Suprapubic skin (tissue), 4 donors: ENCODE results near the gene C3orf22. TPM values are rescaled to one million over a fixed set of nuclear protein-coding genes. Genes with fewer than 3 reads are reported as not detected.

Source experiments
- DNase-seq, 2 donors: peaks; one replicate each; pipeline ENCODE4 v3.0.0-alpha.2; 2019; ENCODE audit warnings: low spot score in 2 of 2
- H3K27ac ChIP-seq: fragments of 200-600 bp; sonication (generic); one replicate; pipeline ENCODE4 v1.5.1; 2019
- H3K27me3 ChIP-seq: fragments of 200-600 bp; sonication (generic); one replicate; pipeline ENCODE4 v1.5.1; 2019
- H3K36me3 ChIP-seq: fragments of 200-600 bp; sonication (generic); one replicate; pipeline ENCODE4 v1.5.1; 2019
- H3K4me1 ChIP-seq: fragments of 200-600 bp; sonication (generic); one replicate; pipeline ENCODE4 v1.5.1; 2019
- H3K4me3 ChIP-seq: fragments of 200-600 bp; sonication (generic); one replicate; pipeline ENCODE4 v1.5.1; 2019; ENCODE audit warnings: mild to moderate bottlenecking
- H3K9me3 ChIP-seq: fragments of 200-600 bp; sonication (generic); one replicate; pipeline ENCODE4 v1.5.1; 2019
- CTCF ChIP-seq, 2 donors: fragments of 200-600 bp in 1 of 2; fragments of 450-650 bp in 1 of 2; sonication (generic) in 1 of 2; IDR thresholded peaks; one replicate each; pipeline ENCODE4 v1.5.1; 2016 to 2019; ENCODE audit warnings: antibody characterized with exemption in 2 of 2, mild to moderate bottlenecking in 1 of 2, moderate library complexity in 1 of 2
- EP300 ChIP-seq: sonication (generic); formaldehyde crosslinking; IDR thresholded peaks from one replicate; pipeline ENCODE4 v1.6.1; 2017; ENCODE audit warnings: antibody characterized with exemption
- POLR2A ChIP-seq, 2 donors: fragments of 450-650 bp; IDR thresholded peaks; one replicate each; pipeline ENCODE4 v1.6.1; 2017; ENCODE audit warnings: antibody characterized with exemption in 2 of 2, mild to moderate bottlenecking in 2 of 2, moderate library complexity in 2 of 2
- POLR2AphosphoS5 ChIP-seq, 3 donors: sonication (generic); formaldehyde crosslinking; IDR thresholded peaks; one replicate each; pipeline ENCODE4 v1.6.1; 2017; ENCODE audit warnings: antibody characterized with exemption in 3 of 3
- WGBS: methylation state at CpG from one replicate; pipeline ENCODE4 v1.1.5; 2018; 5-methylcytosine and 5-hydroxymethylcytosine counted together
- total RNA-seq, 4 donors: library from RNA; depleted of rRNA; stranded (reverse); fragments of >200 nt; gene quantifications; one replicate each; pipeline ENCODE4 v1.1.0, GENCODE V29; 2016

C3orf22 gene
- total RNA-seq, 4 donors from 2014 or later: not detected

- Histone ChIP-seq H3K4me1 (peaks cover 5% of the 10 kb centered on the region), H3K4me3 (no peak overlapping the region), H3K27ac (no peak overlapping the region), H3K36me3 (no peaks in the 10 kb centered on the region), H3K9me3 (no peaks in the 10 kb centered on the region), H3K27me3 (peaks cover 7% of the 10 kb centered on the region)
- TF ChIP-seq POLR2A (IDR thresholded peaks at IDR 0.05) (no peak), POLR2AphosphoS5 (IDR thresholded peaks at IDR 0.05) (no peak)
- WGBS: 87% methylated on average over 3 of the region's 22 CpGs
- DNase-seq: peak in 1 of 2 donors; percentile 21
Measured at GRCh38 chr3:126510308-126510910, 48.3 kb downstream of the C3orf22 start.

- Histone ChIP-seq H3K4me1 (peaks cover 5% of the 10 kb centered on the region), H3K27ac (no peak overlapping the region), H3K9me3 (no peaks in the 10 kb centered on the region), H3K27me3 (peaks cover 9% of the 10 kb centered on the region), H3K36me3 (no peaks in the 10 kb centered on the region), H3K4me3 (no peak overlapping the region)
- DNase-seq: peak in 1 of 2 donors; percentile 51
- TF ChIP-seq EP300 (no peak), CTCF (IDR thresholded peaks at IDR 0.05) (no peak), POLR2A (IDR thresholded peaks at IDR 0.05) (no peak), POLR2AphosphoS5 (IDR thresholded peaks at IDR 0.05) (no peak)
- 48% methylated on average over 11 of the region's 18 CpGs for WGBS
Measured at GRCh38 chr3:126509597-126510307, 49.0 kb downstream of the C3orf22 start.

- no peak for TF ChIP-seq POLR2AphosphoS5 (IDR thresholded peaks at IDR 0.05)
- TF ChIP-seq POLR2A (IDR thresholded peaks at IDR 0.05): no peak
- TF ChIP-seq CTCF (IDR thresholded peaks at IDR 0.05): no peak
- no peak for TF ChIP-seq EP300
- no peak for DNase-seq
- Histone ChIP-seq H3K27me3 (peaks cover 13% of the 10 kb centered on the region), H3K4me3 (no peak overlapping the region), H3K27ac (no peak overlapping the region), H3K9me3 (no peaks in the 10 kb centered on the region), H3K36me3 (no peaks in the 10 kb centered on the region), H3K4me1 (peaks cover 5% of the 10 kb centered on the region)
- WGBS: 75% methylated on average over 4 of the region's 4 CpGs
Measured at GRCh38 chr3:126508564-126508964, 50.2 kb downstream of the C3orf22 start.

- WGBS: 80% methylated on average over 6 of the region's 9 CpGs
- Histone ChIP-seq H3K27ac (no peak overlapping the region), H3K9me3 (no peaks in the 10 kb centered on the region), H3K4me3 (no peak overlapping the region), H3K36me3 (no peaks in the 10 kb centered on the region), H3K27me3 (peaks cover 17% of the 10 kb centered on the region), H3K4me1 (peaks cover 5% of the 10 kb centered on the region)
- TF ChIP-seq CTCF (IDR thresholded peaks at IDR 0.05) (no peak), EP300 (no peak), POLR2AphosphoS5 (IDR thresholded peaks at IDR 0.05) (no peak), POLR2A (IDR thresholded peaks at IDR 0.05) (no peak)
- DNase-seq: no peak
Measured at GRCh38 chr3:126507886-126508285, 50.8 kb downstream of the C3orf22 start.

GRCh38 chr3:126503701-126504100, 55.0 kb downstream of the C3orf22 start:
- Histone ChIP-seq H3K36me3 (no peaks in the 10 kb centered on the region), H3K27ac (no peak overlapping the region), H3K9me3 (no peaks in the 10 kb centered on the region), H3K4me1 (no peaks in the 10 kb centered on the region), H3K4me3 (no peak overlapping the region), H3K27me3 (peaks cover 17% of the 10 kb centered on the region)
- DNase-seq: peak in 1 of 2 donors; percentile 42
- WGBS: 100% methylated on average over 1 of the region's 10 CpGs
- TF ChIP-seq CTCF (IDR thresholded peaks at IDR 0.05) (no peak), POLR2A (IDR thresholded peaks at IDR 0.05) (no peak), POLR2AphosphoS5 (IDR thresholded peaks at IDR 0.05) (no peak), EP300 (no peak)
